Prostate gland (tissue), 2 donors: ENCODE measurements around the gene TOR1B.

ENCODE experiments used
- POLR2AphosphoS5 ChIP-seq: sonication (generic); formaldehyde crosslinking; IDR thresholded peaks from one replicate; pipeline ENCODE4 v1.6.1; 2017; ENCODE audit warnings: antibody characterized with exemption
- TF ChIP-seq, protein P1 (sequence below), 4 experiments: fragments of 200-600 bp in 2 of 4; fragments of 450-650 bp in 2 of 4; sonication (generic) in 2 of 4; IDR thresholded peaks; 1 replicate in 3 of 4; 2 replicates in 1 of 4; pipeline ENCODE4 v1.5.1; 2016 to 2019; ENCODE audit warnings: antibody characterized with exemption in 4 of 4, mild to moderate bottlenecking in 2 of 4, moderate library complexity in 2 of 4

DNA sequence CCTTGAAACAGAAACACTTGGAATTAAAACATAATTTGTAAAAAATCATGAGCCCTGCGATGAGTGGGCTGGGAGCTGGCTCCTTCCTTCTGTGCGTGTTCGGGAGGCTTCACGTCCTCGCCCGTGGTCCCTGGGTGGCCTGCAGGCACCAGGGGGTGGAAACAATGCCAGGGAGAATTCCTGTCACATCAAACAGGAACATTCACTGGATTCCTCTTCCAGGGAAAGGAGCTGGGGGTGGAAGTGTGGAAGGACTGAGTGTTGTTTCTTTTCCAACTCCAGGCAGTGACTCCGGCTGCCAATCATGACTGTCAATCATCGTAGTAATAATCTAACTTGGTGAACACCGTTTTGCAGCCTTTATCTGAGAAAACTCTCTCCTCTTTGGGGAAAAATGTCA, 10.7 kb downstream of the TOR1B start:
- TF ChIP-seq, protein P1, sequence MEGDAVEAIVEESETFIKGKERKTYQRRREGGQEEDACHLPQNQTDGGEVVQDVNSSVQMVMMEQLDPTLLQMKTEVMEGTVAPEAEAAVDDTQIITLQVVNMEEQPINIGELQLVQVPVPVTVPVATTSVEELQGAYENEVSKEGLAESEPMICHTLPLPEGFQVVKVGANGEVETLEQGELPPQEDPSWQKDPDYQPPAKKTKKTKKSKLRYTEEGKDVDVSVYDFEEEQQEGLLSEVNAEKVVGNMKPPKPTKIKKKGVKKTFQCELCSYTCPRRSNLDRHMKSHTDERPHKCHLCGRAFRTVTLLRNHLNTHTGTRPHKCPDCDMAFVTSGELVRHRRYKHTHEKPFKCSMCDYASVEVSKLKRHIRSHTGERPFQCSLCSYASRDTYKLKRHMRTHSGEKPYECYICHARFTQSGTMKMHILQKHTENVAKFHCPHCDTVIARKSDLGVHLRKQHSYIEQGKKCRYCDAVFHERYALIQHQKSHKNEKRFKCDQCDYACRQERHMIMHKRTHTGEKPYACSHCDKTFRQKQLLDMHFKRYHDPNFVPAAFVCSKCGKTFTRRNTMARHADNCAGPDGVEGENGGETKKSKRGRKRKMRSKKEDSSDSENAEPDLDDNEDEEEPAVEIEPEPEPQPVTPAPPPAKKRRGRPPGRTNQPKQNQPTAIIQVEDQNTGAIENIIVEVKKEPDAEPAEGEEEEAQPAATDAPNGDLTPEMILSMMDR (IDR thresholded peaks at IDR 0.05) = no peak
- TF ChIP-seq POLR2AphosphoS5 = no peak
